GM19193 (cell line): ENCODE measurements around the gene CMTM5.

ENCODE experiments used
- POLR2A ChIP-seq: IDR thresholded peaks from 4 replicates; pipeline ENCODE4 v1.6.1; 2011; ENCODE audit not compliant: insufficient read depth, insufficient read length; ENCODE audit errors: extremely low read depth

The CMTM5 gene

DNA sequence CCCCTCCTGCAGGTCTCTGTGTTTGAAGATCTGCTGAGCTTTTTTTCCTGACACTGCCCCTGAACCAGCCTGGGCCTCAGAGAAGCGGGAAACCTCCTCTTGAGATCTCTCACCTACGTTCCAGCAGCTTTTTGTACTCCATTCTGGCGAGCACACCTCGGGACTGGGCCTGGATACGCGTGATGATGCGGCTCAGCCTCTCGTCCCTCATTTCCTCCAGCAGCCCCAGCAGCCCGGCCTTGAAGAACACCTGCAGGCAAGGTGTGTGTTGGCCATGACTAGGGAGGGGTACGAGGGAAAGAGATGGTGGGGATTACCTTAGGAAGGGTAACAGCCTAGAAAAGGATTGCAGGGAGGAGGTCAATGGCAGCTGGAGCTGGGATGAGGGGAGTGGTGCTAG, 48.3 kb downstream of the CMTM5 start:
- no peak for TF ChIP-seq POLR2A

DNA sequence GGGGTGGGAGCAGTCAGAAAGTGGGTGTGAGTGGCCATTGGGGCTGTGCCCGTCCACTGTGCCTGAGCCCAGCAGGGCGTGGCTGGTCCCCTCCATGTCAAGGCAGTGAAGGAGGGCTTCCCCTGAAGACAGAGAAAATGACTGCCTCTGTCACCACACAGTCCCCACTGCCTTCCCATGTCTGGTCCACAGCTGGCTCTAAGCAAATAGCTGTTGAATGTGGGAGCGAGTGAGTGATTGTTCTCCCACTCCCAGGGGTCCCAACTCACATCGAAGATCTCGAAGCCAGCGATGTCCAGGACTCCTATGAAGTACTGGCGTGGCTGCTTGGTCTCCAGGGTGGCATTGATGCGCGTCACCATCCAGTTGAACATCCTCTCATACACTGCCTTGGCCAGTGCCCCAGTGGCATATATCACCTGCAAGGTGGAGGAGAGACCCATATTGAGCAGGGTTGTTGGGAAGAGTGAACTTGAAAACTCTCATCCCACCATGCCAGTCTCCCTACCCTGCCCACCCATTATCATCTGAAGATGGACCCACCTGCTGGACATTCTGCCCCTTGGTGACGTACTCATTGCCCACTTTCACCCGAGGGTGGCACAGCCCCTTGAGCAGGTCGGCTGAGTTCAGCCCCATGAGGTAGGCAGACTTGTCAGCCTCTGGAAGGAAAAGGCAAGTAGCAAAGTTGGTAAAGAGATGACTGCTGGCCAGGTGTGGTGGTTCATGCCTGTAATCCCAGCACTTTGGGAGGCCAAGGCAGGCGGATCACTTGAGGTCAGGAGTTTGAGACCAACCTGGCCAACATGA, 52.0 kb downstream of the CMTM5 start:
- no peak for TF ChIP-seq POLR2A
